Femur (tissue), 1 donor: Measurements from ENCODE around the gene OSBPL2.

Experiments
- DNase-seq: peaks from one replicate; pipeline ENCODE4 v3.0.0-alpha.2; 2017

The OSBPL2 gene

GRCh38 chr20:62262064-62262463 lies 23.7 kb downstream of the OSBPL2 start:
- DNase-seq: no peak

GRCh38 chr20:62263396-62263795 lies 25.1 kb downstream of the OSBPL2 start:
- no peak for DNase-seq

GRCh38 chr20:62265365-62265764 lies 27.0 kb downstream of the OSBPL2 start:
- no peak for DNase-seq

GRCh38 chr20:62266340-62266739 lies 28.0 kb downstream of the OSBPL2 start:
- DNase-seq: no peak

DNA sequence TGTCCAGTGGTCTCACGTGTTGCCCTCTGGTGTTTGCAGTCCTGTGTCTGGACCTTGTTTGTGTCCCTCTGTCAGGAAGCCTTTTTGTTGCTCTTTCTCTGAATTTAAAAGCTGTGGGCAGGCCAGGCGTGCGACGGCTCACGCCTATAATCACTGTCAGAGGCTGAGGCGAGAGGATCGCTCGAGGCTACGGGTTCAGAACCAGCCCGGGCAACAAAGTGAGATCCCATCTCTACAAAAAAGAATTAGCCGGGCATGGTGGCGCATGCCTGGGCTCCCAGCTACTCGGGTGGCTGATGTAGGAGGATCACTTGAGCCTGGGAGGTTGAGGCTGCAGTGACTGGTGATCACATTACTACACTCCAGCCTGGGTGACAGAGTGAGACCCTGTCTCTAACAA lies 28.5 kb downstream of the OSBPL2 start:
- DNase-seq: no peak

GRCh38 chr20:62267543-62267942 lies 29.2 kb downstream of the OSBPL2 start:
- no peak for DNase-seq

DNA sequence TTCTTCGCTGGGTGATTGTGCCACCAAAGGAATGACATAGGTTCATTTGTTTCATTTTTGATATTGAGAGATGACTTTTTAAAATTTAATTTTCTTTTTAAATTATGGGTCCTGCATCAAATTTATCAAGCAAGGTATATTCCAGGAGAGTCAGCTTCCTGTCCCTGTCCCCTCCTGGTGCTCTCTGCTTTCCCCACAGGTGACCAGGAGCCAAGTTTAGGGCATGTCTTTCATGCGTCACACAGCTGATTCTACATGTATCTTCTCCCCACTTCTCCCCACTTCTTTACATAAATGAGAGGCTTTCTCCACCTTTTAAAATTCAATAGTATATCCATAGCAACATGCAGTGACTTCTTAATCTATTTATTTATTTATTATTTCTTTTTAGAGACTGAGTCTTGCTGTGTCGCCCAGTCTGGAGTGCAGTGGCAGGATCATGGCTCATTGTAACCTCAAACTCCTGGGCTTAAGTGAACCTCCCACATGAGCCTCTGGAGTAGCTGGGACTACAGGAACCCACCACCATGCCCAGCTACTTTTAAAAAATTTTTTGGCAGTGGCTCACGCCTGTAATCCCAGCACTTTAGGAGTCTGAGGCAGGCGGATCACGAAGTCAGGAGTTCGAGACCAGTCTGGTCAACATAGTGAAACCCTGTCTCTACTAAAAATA lies 30.0 kb downstream of the OSBPL2 start:
- no peak for DNase-seq

GRCh38 chr20:62269378-62269777 lies 31.1 kb downstream of the OSBPL2 start:
- DNase-seq: no peak

GRCh38 chr20:62269871-62270270 lies 31.6 kb downstream of the OSBPL2 start:
- no peak for DNase-seq

- no peak for DNase-seq
Measured at GRCh38 chr20:62272200-62272599, 33.9 kb downstream of the OSBPL2 start.

DNA sequence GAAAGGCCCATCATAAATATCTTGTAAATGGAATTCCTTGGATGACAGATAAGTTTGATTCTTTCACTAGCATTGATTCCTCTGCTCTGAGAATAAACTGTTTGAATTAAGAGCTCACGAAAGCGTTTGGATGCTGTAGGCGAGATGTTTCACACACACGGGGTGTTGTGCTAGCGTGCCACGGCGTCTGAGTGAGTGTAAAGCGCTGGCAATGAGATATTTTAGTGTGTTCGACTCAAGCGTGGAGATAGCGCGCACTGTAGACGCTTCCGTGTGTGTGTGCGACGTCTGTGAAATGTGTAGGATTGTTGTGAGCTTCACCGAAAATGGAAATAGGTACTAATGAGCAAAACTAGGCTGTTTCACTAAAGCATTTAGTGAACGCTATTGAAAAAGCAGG lies 35.1 kb downstream of the OSBPL2 start:
- DNase-seq: no peak

GRCh38 chr20:62274332-62274950 lies 36.1 kb downstream of the OSBPL2 start:
- DNase-seq: no peak

- no peak for DNase-seq
Measured at GRCh38 chr20:62275219-62275618, 36.9 kb downstream of the OSBPL2 start.

DNA sequence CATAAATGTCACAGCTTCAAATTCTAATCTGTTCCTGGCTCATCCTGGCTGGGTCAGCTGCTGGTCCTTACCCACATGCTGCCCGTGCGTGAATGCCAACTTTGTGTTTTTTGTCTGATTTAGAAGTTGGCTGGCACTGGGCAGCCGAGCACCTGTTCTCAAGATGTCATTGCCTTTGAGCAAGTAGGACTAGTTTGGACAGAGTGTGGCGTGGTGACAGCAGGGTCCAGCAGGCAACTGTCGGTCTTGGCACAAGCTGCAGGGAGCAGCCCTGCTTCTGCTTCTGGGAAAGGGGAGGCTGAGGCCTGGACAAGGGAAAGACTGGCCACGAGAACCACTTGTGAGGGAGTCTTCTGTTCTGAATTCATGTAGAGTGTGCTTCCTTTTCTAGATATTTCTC lies 38.1 kb downstream of the OSBPL2 start:
- DNase-seq: peak; percentile 82

- DNase-seq: no peak
Measured at GRCh38 chr20:62277253-62277652, 38.9 kb downstream of the OSBPL2 start.

DNA sequence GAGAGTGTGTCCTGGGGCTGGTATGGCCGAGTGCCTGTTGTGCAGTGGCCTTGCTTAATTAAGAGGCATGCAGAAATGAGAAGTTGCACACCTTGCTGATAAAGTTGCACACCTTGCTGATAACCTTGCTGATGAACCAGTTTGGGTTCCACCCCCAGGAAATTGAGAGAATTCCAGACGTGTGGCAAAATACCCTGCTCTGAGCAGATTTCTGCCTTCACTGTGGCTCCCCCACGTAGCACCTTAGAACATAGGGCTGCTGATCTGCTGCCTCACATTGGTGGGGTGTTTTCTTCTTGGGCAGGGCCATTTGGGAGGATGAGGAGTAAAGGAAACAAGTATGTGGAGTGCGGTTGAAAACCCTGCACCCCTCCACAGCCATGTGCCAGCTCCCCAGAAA lies 42.0 kb downstream of the OSBPL2 start:
- DNase-seq: no peak

DNA sequence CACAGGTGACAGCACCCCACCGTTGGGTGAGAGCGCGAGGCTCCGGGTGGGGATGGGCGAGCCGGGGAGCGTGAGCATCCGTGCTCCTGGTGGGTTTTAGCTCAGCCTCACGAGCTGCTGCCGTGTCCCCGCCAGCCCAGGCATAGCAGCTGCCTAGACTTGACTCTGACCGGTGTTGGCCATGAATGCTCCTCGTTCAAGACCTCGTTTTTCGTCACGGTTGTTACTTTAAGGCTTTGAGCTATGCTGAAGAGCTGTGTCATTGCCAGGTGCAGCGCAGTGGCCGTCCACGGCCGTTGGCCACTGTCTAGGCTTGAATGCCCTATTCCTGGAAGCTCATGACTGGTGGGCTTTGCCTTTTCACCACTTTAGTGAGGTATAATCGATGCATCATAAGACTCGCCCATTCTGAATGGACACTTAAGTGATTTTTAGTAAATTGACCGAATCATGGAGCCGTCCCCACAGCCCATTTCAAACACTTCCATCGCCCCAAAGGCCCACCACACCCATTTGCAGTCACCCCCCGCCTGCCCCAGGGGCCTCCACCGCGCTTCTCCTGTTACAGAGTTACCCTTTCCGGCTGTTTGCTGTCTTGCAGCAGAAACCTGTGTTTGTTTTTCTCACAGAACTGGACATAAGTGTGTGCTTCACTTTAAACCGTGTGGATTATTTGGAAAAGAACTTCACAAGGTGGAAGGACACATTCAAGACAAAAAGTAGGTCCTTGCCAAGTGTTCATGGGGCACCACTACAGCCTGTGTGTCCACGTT lies 43.0 kb downstream of the OSBPL2 start:
- DNase-seq: no peak

GRCh38 chr20:62282103-62282502 lies 43.8 kb downstream of the OSBPL2 start:
- DNase-seq: no peak

DNA sequence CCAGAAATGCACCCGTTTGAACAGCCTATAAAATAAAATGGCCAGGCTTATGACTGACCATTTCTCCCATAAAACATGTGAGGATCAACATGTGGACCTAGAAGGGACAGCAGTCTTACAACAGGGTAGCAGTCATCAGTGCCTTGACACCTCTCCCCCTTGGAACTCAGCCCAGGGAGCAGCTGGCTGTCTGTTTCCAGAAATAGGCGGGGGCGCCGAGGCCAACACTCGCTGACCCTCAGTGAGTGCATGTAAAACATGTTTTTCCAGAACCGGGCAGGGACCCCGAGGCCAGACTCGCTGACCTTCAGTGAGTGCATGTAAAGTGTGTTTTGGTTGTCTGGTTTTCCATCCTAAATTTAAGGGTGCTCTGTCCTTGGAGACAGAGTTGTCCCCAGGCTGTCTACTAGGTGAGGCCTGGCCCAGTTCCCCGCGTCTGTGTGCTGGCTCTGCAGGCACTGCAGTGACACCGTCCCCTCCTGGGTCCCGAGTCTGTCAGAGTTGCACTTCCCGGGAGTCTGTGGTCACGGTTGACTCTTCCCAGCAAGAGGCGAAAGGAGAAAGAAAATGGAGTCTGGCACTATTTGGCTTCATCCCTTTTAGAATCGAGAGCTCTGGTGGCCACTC lies 44.7 kb downstream of the OSBPL2 start:
- DNase-seq: peak; percentile 56

DNA sequence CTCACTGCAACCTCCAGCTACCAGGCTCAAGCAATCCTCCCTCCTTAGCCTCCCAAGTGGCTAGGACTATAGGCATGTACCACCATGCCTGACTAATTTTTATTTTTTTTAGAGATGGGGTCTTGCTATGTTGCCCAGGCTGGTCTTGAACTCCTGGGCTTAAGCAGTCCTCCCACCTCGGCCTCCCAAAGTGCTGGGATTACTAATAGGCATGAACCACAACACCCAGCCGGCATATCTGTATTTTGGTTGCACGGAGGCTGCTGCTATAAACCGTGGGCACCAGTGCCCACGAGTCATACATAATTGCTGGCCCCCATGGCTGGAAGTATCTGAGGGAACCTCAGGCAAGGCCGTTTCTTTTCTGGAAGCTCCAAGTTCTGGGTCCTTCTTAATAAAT lies 46.1 kb downstream of the OSBPL2 start:
- no peak for DNase-seq

GRCh38 chr20:62285151-62285550 lies 46.8 kb downstream of the OSBPL2 start:
- no peak for DNase-seq

- no peak for DNase-seq
Measured at GRCh38 chr20:62285722-62286121, 47.4 kb downstream of the OSBPL2 start.

DNA sequence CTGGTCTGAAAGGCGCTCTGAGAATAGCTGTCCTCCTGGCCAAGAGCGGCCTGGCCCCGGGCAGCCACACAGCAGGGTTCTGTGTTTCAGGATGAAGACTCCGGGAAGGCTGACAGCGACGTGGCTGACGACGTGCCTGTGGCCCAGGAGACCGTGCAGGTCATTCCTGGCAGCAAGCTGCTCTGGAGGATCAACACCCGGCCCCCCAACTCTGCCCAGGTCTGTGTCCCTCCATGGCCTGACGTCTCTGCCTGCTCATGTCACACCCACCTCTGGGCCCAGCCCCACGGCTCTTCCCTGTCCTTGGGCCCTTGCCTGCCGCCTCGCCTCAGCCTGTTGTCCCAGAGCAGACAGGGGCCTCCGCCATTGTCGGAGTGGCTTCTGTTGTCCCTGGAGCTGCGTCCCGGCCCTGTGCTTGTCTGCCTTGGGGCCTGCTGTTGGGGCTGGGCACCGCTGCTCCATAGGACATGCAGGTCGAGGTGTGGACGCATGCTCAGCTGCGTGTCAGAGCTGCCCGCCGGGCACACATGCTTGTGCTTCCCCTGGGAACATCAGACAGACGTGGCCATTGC lies 48.3 kb downstream of the OSBPL2 start:
- no peak for DNase-seq
